H9 (cell line): ENCODE measurements around the gene DUSP18. TPM values are rescaled to one million over a fixed set of nuclear protein-coding genes. Genes with fewer than 3 reads are reported as not detected.

ENCODE experiments used
- DNase-seq: peaks from one replicate; pipeline ENCODE4 v3.0.0-alpha.2; 2017
- H2AFZ ChIP-seq: one replicate; pipeline ENCODE4 v1.6.1; 2013; ENCODE audit warnings: mild to moderate bottlenecking, low read length, control low read depth, moderate library complexity
- H2AK5ac ChIP-seq: 2 replicates; pipeline ENCODE4 v1.6.1; 2013; ENCODE audit warnings: low read length, control low read depth, mixed read lengths; ENCODE audit not compliant: insufficient read length
- H2BK120ac ChIP-seq: one replicate; pipeline ENCODE4 v1.6.1; 2013; ENCODE audit warnings: low read depth, mild to moderate bottlenecking, low read length, control low read depth, inconsistent platforms; ENCODE audit not compliant: poor library complexity, severe bottlenecking
- H2BK12ac ChIP-seq: 2 replicates; pipeline ENCODE4 v1.6.1; 2013; ENCODE audit warnings: low read length, control low read depth, mixed read lengths, low read depth; ENCODE audit not compliant: insufficient read length
- H2BK15ac ChIP-seq: 2 replicates; pipeline ENCODE4 v1.6.1; 2013; ENCODE audit warnings: low read depth, low read length, control low read depth
- H2BK20ac ChIP-seq: one replicate; pipeline ENCODE4 v1.6.1; 2013; ENCODE audit warnings: low read depth, mild to moderate bottlenecking, low read length, control low read depth, inconsistent platforms; ENCODE audit not compliant: poor library complexity, severe bottlenecking
- H2BK5ac ChIP-seq: 2 replicates; pipeline ENCODE4 v1.6.1; 2013; ENCODE audit warnings: low read length, control low read depth, mixed read lengths; ENCODE audit not compliant: insufficient read length
- H3K14ac ChIP-seq: 2 replicates; pipeline ENCODE4 v1.6.1; 2013; ENCODE audit warnings: low read length, control low read depth; ENCODE audit not compliant: insufficient read depth
- H3K18ac ChIP-seq: 2 replicates; pipeline ENCODE4 v1.6.1; 2013; ENCODE audit warnings: low read depth, mild to moderate bottlenecking, mixed read lengths, low read length, control low read depth; ENCODE audit not compliant: insufficient read length
- H3K23ac ChIP-seq: 2 replicates; pipeline ENCODE4 v1.6.1; 2013; ENCODE audit warnings: low read length, control low read depth, mixed read lengths, low read depth; ENCODE audit not compliant: insufficient read length
- H3K23me2 ChIP-seq: 2 replicates; pipeline ENCODE4 v1.6.1; 2013; ENCODE audit warnings: low read depth, mild to moderate bottlenecking, mixed read lengths, low read length, control low read depth; ENCODE audit not compliant: insufficient read length, poor library complexity, severe bottlenecking
- H3K27ac ChIP-seq: 2 replicates; pipeline ENCODE4 v1.5.1; 2013; ENCODE audit warnings: low read length, control low read depth, mixed read lengths, low read depth; ENCODE audit not compliant: insufficient read length
- H3K27me3 ChIP-seq: 2 replicates; pipeline ENCODE4 v1.6.1; 2013; ENCODE audit warnings: low read length, control low read depth, inconsistent platforms; ENCODE audit not compliant: insufficient read depth
- H3K4ac ChIP-seq: 2 replicates; pipeline ENCODE4 v1.6.1; 2013; ENCODE audit warnings: low read depth, mild to moderate bottlenecking, control low read depth, inconsistent platforms, low read length, moderate library complexity
- H3K4me1 ChIP-seq: 2 replicates; pipeline ENCODE4 v1.6.1; 2013; ENCODE audit warnings: low read length, control low read depth, inconsistent platforms; ENCODE audit not compliant: insufficient read depth
- H3K4me2 ChIP-seq: 2 replicates; pipeline ENCODE4 v1.6.1; 2013; ENCODE audit warnings: low read length, control low read depth, mixed read lengths; ENCODE audit not compliant: insufficient read length, insufficient read depth
- H3K56ac ChIP-seq: 2 replicates; pipeline ENCODE4 v1.6.1; 2013; ENCODE audit warnings: low read depth, mild to moderate bottlenecking, mixed read lengths, low read length, control low read depth; ENCODE audit not compliant: insufficient read length
- H3K79me1 ChIP-seq: 2 replicates; pipeline ENCODE4 v1.6.1; 2013; ENCODE audit warnings: low read depth, mild to moderate bottlenecking, moderate library complexity, low read length, control low read depth, inconsistent platforms; ENCODE audit not compliant: insufficient read depth, poor library complexity, severe bottlenecking
- H3K79me2 ChIP-seq: 2 replicates; pipeline ENCODE4 v1.6.1; 2013; ENCODE audit warnings: low read length, control low read depth, inconsistent platforms; ENCODE audit not compliant: insufficient read depth
- H3K9ac ChIP-seq: 2 replicates; pipeline ENCODE4 v1.6.1; 2013; ENCODE audit warnings: low read length, control low read depth, mixed read lengths; ENCODE audit not compliant: insufficient read length; ENCODE audit errors: extremely low read depth
- H3K9me3 ChIP-seq: one replicate; pipeline ENCODE4 v1.6.1; 2013; ENCODE audit warnings: low read depth, low read length, inconsistent platforms; ENCODE audit not compliant: control insufficient read depth
- H3T11ph ChIP-seq: one replicate; pipeline ENCODE4 v1.6.1; 2013; ENCODE audit warnings: mild to moderate bottlenecking, low read length, control low read depth, inconsistent platforms
- H4K20me1 ChIP-seq: one replicate; pipeline ENCODE4 v1.6.1; 2013; ENCODE audit not compliant: control insufficient read depth, insufficient read length, insufficient read depth
- H4K5ac ChIP-seq: 2 replicates; pipeline ENCODE4 v1.6.1; 2013; ENCODE audit warnings: low read depth, mild to moderate bottlenecking, mixed read lengths, low read length, control low read depth; ENCODE audit not compliant: insufficient read length
- H4K8ac ChIP-seq: replicated peaks from 2 replicates; pipeline ENCODE4 v1.6.1; 2013; ENCODE audit warnings: low read length, control low read depth, mixed read lengths, low read depth; ENCODE audit not compliant: insufficient read length
- H4K91ac ChIP-seq: 2 replicates; pipeline ENCODE4 v1.6.1; 2013; ENCODE audit warnings: low read depth, mild to moderate bottlenecking, moderate library complexity, mixed read lengths, low read length, control low read depth; ENCODE audit not compliant: insufficient read length
- H3K27ac Mint-ChIP-seq, 3 experiments: 2 replicates in 2 of 3; 3 replicates in 1 of 3; pipeline ENCODE4 v1.8.0; 2020 to 2021; ENCODE audit warnings: mixed read lengths in 3 of 3, mild to moderate bottlenecking in 1 of 3, moderate library complexity in 1 of 3
- H3K27me3 Mint-ChIP-seq: 2 replicates; pipeline ENCODE4 v1.8.0; 2021; ENCODE audit warnings: low read depth, mild to moderate bottlenecking, moderate library complexity, mixed read lengths
- H3K36me3 Mint-ChIP-seq, 3 experiments: 2 replicates in 2 of 3; 3 replicates in 1 of 3; pipeline ENCODE4 v1.8.0; 2020 to 2021; ENCODE audit warnings: low read depth in 3 of 3, mixed read lengths in 3 of 3; ENCODE audit not compliant: insufficient read depth in 1 of 3
- H3K4me1 Mint-ChIP-seq, 2 experiments: 2 replicates each; pipeline ENCODE4 v1.8.0; 2020; ENCODE audit warnings: mixed read lengths in 2 of 2
- H3K4me3 Mint-ChIP-seq, 2 experiments: 2 replicates in 1 of 2; 3 replicates in 1 of 2; pipeline ENCODE4 v1.8.0; 2020 to 2021; ENCODE audit warnings: mild to moderate bottlenecking in 2 of 2, mixed read lengths in 2 of 2, moderate library complexity in 1 of 2
- H3K9me3 Mint-ChIP-seq, 2 experiments: 2 replicates in 1 of 2; 3 replicates in 1 of 2; pipeline ENCODE4 v1.8.0; 2020; ENCODE audit warnings: mild to moderate bottlenecking in 2 of 2, mixed read lengths in 2 of 2, moderate library complexity in 1 of 2
- CTCF ChIP-seq: fragments of 200-600 bp; sonication (generic); conservative IDR thresholded peaks from 3 replicates; pipeline ENCODE4 v1.8.0; 2021; ENCODE audit warnings: antibody characterized with exemption, mild to moderate bottlenecking
- WGBS: extraction: QIAGEN DNeasy Blood & Tissue Kit; methylation state at CpG from one replicate; pipeline ENCODE4 v1.1.7; 2013; ENCODE audit warnings: missing lambda C conversion rate, low lambda C conversion rate, mixed read lengths; ENCODE audit not compliant: insufficient read length; ENCODE audit errors: extremely low coverage; 5-methylcytosine and 5-hydroxymethylcytosine counted together
- total RNA-seq: library from RNA; stranded (reverse); gene quantifications from 2 replicates; pipeline ENCODE4 v1.2.1, GENCODE V29; 2021

The DUSP18 gene
- total RNA-seq, 1 experiment from 2014 or later = 2.6 TPM

DNA sequence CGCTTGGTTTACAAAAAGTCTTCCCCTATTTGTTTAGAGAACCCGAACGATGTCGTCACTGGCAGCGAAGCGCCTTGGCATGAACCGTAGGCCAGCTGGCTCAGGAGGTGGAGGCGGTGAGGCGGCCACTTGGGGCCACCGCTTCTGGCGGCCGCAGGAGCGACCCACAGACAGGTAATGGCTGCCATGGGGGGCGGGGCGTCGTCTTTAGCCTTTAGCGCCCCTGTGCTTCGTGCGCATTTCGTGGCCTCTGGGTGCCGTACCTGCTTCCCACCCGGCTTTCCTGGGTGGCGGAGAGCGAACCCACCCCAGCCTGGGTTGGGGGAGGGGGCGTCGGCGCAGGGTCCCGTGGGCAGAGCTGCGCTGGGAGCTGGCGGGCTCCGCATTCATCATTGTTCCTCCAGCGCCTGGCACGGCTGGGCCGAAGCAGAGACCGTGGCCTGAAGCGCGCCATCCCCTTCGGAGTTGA is 26.5 kb upstream of the DUSP18 start:
- Histone ChIP-seq H3K27me3 (peaks cover 9% of the 10 kb centered on the region; the same call in 1 of the 2 replicates), H3K4ac (no peak overlapping the region), H3K23me2 (peaks cover 6% of the 10 kb centered on the region), H2BK5ac (no peak overlapping the region), H2AFZ (no peak overlapping the region), H3K4me2 (peak overlapping the region; percentile 50), H4K91ac (no peak overlapping the region), H3K4me1 (no peaks in the 10 kb centered on the region; the same call in 1 of the 2 replicates), H4K5ac (no peak overlapping the region), H2BK120ac (peak overlapping the region; percentile 10), H4K8ac (no peak overlapping the region), H4K20me1 (no peaks in the 10 kb centered on the region), H2BK20ac (no peak overlapping the region), H3T11ph (no peak overlapping the region), H3K14ac (peak overlapping the region; percentile 99), H2AK5ac (no peak overlapping the region), H3K56ac (no peak overlapping the region), H2BK15ac (no peak overlapping the region), H3K79me1 (no peaks in the 10 kb centered on the region), H3K9me3 (no peaks in the 10 kb centered on the region), H2BK12ac (no peak overlapping the region), H3K79me2 (no peaks in the 10 kb centered on the region), H3K18ac (peak overlapping the region; percentile 95), H3K23ac (no peak overlapping the region), H3K9ac (peak overlapping the region; percentile 57), H3K27ac (no peak overlapping the region)
- peak; percentile 76 for DNase-seq
- H3K27ac Mint-ChIP-seq = peak overlapping the region in 2 of 3 experiments; percentile 84 to 87; a peak in 4 of 7 replicates
- H3K4me1 Mint-ChIP-seq = peaks cover 14 to 17% of the 10 kb centered on the region in 2 experiments
- WGBS = no CpG with 5 or more reads among the region's 38 CpGs
- H3K9me3 Mint-ChIP-seq = no peaks in the 10 kb centered on the region
- peak overlapping the region; percentile 75 to 81 for H3K4me3 Mint-ChIP-seq
- no peaks in the 10 kb centered on the region; a peak in 1 of 7 replicates for H3K36me3 Mint-ChIP-seq
- H3K27me3 Mint-ChIP-seq = peaks cover 30% of the 10 kb centered on the region
- TF ChIP-seq CTCF = no peak
